Limb (tissue), 2 donors: ENCODE measurements around the gene CSE1L.
A peak's percentile ranks its signal among the peaks of the same experiment; 100 is the strongest.
"Not testable (repeated sequence)": the region's sequence is repeated elsewhere in the genome, so short reads cannot be mapped to it uniquely, and the experiment has no call there.

Experiments
- DNase-seq, 2 donors: peaks; one replicate each; pipeline ENCODE4 v3.0.0-alpha.2; 2016; ENCODE audit errors: extremely low spot score in 2 of 2

Gene CSE1L

DNA sequence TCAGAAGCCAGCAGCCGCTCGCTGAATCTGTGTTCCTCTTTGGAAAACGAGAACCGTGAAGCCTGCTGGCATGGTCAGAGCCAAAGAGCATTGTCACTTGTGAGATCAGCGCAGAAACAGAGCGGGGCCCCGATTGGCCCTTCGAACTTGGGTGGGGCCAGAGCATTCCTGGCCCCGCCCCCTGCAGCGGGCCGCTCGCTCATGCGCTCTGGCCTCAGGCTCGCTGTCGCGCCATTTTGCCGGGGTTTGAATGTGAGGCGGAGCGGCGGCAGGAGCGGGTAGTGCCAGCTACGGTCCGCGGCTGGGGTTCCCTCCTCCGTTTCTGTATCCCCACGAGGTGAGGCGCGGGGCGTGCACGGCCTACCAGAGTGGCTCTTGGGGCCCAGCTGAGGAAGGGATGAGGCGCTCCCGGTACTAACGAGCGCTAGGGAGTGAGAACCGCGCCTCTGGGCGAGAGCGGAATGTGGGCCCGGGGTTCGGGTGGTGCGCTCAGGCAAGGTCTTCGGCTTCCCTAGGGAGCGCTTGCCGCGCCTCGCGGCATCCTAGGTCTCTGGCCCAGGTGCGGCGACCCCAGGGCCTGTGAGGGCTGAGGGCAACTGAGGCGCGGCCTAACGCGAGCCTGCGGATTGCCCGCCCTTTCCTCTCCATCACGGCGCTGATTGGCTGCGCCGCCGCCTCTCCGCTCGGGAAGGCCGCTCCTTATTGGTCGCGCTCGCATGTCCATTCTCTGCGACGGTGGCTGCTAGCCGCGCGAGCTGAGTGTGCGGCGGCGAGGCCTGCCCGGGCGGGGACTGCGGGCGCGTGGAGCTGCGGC, at the start of gene CSE1L:
TSS of gene CSE1L (plus strand) at position 226 of the 814 bp plus-strand sequence. CDS start 12,152 bp downstream, outside the sequence.
- peak; percentile 95 to 97 for DNase-seq

DNA sequence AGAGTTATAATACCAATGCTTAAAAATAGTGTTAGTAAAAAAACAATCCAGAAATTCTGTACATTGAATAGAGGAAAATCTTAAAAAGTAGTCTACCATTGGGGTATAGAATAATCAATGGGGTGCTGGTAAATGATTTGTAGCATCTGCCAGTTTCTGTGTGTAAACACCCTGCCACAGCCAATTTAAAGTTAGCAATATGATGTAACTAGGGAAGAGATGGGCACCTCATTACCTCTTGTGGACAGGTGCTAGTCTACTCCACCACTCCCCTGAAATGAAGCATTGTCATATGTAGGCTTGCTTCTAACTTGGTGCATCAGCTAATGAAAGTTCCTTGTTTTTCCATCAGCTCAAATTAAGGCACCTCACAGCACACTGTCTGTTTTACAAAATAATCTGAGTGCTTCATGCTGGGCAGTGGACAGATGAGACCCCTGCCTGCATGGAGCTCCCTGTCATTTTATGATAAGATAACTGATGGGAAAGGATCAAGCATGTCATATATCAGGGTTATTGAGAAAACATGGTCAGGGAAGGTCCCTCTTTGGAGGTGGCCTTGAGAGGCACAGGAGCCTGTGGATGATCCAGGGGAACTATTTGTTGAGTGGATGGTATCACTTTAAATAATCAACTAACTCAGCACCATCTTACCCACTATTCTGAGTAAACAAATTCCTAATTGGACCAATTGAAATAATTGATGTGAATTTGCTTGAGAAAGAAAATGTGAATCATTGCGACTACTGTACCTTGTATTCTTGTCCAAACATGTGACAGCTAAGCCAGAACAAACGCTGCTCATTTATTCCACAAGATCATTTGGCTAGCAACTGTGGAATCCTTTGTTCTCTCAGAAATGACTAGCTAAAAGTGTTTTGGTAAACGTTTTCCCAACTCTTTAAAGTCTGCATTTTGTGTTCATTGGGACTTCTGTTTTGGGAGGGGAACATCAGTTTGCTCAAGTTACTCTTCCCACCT, 45.9 kb upstream of the CSE1L start:
- no peak for DNase-seq

GRCh38 chr20:49001741-49002140, 44.4 kb upstream of the CSE1L start:
- DNase-seq, result no peak

GRCh38 chr20:49006446-49006980, 39.6 kb upstream of the CSE1L start:
- DNase-seq, result no peak

GRCh38 chr20:49009899-49010631, 36.0 kb upstream of the CSE1L start:
- no peak for DNase-seq

- no peak for DNase-seq
Measured at GRCh38 chr20:49024220-49024619, 21.9 kb upstream of the CSE1L start.

GRCh38 chr20:49028177-49028576, 17.9 kb upstream of the CSE1L start:
- not testable (repeated sequence) for DNase-seq

GRCh38 chr20:49028684-49029083, 17.4 kb upstream of the CSE1L start:
- DNase-seq, result no peak

DNA sequence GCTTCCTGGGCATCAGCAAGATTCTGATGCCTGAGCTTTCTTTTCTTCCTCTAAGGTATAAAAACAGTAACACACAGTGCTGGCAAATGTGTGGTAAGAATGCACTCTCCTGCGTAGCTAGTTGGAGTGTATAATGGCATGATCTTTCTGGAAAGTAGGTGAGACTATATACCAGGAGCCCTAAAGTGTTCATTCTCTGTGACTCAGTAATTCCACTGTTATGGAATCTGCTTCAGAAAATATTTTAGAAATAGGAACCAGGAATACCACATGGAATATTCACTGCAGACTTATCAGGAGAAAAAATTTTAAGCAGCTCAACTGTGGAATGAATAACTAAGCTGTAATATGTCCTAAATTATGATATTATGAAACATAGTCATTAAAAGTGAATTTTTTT, 16.9 kb upstream of the CSE1L start:
- no peak for DNase-seq

GRCh38 chr20:49030954-49031619, 15.0 kb upstream of the CSE1L start:
- no peak for DNase-seq

GRCh38 chr20:49032455-49032854, 13.7 kb upstream of the CSE1L start:
- DNase-seq, result no peak

DNA sequence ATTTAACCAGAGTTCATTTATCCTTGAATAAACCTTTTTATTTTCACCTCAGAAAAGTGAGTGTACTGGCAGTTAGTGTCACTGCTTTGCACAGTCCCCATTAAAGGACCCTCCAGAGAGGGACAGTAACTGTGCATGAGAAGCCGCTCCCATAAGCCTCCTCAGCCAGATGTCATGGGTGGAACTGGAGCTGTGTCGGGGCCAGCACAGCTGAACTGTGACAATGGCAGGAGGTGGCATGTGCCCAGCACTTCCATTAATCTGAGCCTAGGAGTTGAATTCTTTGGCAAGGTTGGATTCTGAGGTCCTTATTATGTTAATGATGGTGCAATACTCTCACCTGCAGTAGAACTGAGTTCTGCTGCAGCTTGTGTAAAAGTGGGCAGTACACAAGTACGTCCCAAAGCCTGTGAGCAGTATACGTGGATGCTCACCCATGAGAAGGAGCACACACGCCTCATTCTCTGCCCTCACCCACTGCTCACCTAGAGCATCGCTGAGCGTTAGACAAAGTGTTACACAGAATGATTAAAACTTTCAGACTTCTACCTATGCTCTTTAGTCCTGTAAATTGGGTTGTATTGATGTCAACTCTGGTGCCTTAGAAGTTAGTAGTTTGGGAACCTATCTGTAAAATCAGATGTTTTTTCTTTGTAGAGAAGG, 11.9 kb upstream of the CSE1L start:
- no peak for DNase-seq

- DNase-seq, result no peak
Measured at GRCh38 chr20:49037962-49038387, 8.1 kb upstream of the CSE1L start.

GRCh38 chr20:49039854-49040253, 6.3 kb upstream of the CSE1L start:
- no peak for DNase-seq

- no peak for DNase-seq
Measured at GRCh38 chr20:49043000-49043399, 3.1 kb upstream of the CSE1L start.

DNA sequence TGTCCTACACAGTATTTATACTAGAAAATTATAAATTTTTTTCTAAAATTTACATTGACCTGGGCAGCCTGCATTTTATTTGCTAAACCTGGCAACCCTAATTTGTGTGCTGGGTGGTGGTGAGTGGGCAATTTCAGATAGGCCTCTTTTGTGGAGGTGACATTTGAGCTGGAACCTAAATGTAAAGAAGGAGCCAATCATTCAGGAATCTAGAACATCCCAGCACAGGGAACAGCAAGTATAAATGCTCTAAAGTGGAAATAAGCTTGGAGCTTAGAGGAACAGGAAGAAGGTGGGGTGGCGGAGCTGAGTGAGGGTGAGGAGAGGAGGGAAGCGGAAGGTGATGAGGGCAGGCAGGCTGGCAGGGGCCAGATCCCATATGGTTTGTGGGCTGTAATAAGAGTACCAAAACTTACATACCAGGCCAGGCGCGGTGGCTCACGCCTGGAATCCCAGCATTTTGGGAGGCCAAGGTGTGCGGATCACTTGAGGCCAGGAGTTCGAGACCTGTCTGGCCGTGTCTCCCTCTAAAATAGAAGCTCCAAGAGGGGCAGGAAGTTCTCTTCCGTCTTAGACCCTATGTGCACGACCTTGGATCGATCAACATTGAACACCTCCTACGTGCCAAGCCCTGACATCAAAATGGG, 549 bp upstream of the CSE1L start:
- no peak for DNase-seq

GRCh38 chr20:49052334-49052733, 6.2 kb downstream of the CSE1L start:
- no peak for DNase-seq

GRCh38 chr20:49054056-49054643, 8.0 kb downstream of the CSE1L start:
- no peak for DNase-seq

DNA sequence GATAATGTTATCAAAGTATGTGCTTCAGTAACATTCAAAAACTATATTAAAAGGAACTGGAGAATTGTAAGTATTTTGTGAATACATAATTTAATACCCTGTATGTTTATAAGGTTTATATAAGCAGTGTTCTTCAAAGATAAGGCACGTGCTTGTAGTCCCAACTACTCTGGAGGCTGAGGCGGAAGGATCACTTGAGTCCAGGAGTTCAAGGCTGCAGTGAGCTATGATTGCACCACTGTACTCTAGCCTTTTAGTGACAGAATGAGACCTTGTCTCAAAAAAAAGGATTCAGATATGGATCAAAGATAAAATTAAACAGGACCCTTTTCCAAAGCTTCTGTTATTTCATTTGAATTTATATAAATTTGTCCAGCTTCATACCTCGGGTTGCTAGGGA, 17.2 kb downstream of the CSE1L start:
- no peak for DNase-seq
